OCI-LY7 (cell line): ENCODE measurements around the gene UBE2M. TPM values are rescaled to one million over a fixed set of nuclear protein-coding genes. Genes with fewer than 3 reads are reported as not detected.

ENCODE experiments used
- BruUV-seq: library from RNA; stranded (reverse); fragments of 400-500 nt; replicated peaks from 2 replicates; lab custom pipeline; 2021; lab: Mats Ljungman, UMichigan
- CTCF ChIA-PET: fragments of 300-600 bp; sonication (Branson Sonifier 250); formaldehyde crosslinking; loops from one replicate; lab custom pipeline; 2022; ENCODE audit warnings: antibody characterized with exemption; ENCODE audit not compliant: unreplicated experiment; lab: Charles Lee
- POLR2A ChIA-PET: fragments of 300-600 bp; sonication (Branson Sonifier 250); formaldehyde crosslinking; loops from one replicate; lab custom pipeline; 2022; ENCODE audit warnings: antibody characterized with exemption; lab: Charles Lee
- DNase-seq: peaks from one replicate; pipeline ENCODE4 v3.0.0-alpha.2; 2015; ENCODE audit warnings: low spot score
- H2AFZ ChIP-seq: fragments of 200-600 bp; sonication (generic), shearing (Covaris generic); 2 replicates; pipeline ENCODE4 v1.6.1; 2014; ENCODE audit warnings: mild to moderate bottlenecking, antibody characterized with exemption, low read length, moderate library complexity
- H3K27ac ChIP-seq: fragments of 200-600 bp; sonication (generic); 2 replicates; pipeline ENCODE4 v1.5.1; 2014; ENCODE audit warnings: mixed run types, low read depth, mild to moderate bottlenecking, moderate library complexity, low read length, inconsistent platforms; ENCODE audit not compliant: poor library complexity, severe bottlenecking
- H3K36me3 ChIP-seq: fragments of 200-600 bp; sonication (generic); 2 replicates; pipeline ENCODE4 v1.6.1; 2014; ENCODE audit warnings: mild to moderate bottlenecking, antibody characterized with exemption, low read length, moderate library complexity, mixed read lengths; ENCODE audit not compliant: insufficient read depth
- H3K4me1 ChIP-seq: fragments of 200-600 bp; sonication (generic); 2 replicates; pipeline ENCODE4 v1.5.1; 2014; ENCODE audit warnings: mild to moderate bottlenecking, low read length; ENCODE audit not compliant: insufficient read depth, poor library complexity, severe bottlenecking
- H3K4me2 ChIP-seq: fragments of 200-600 bp; sonication (generic); 2 replicates; pipeline ENCODE4 v1.6.1; 2014; ENCODE audit warnings: mild to moderate bottlenecking, low read length
- H3K4me3 ChIP-seq: fragments of 200-600 bp; sonication (generic); 2 replicates; pipeline ENCODE4 v1.5.1; 2014; ENCODE audit warnings: mild to moderate bottlenecking, low read depth, low read length; ENCODE audit not compliant: poor library complexity, severe bottlenecking
- H3K79me2 ChIP-seq: fragments of 200-600 bp; sonication (generic); 2 replicates; pipeline ENCODE4 v1.6.1; 2016; ENCODE audit warnings: low read depth, mild to moderate bottlenecking, low read length, moderate library complexity, mixed read lengths; ENCODE audit not compliant: insufficient read depth
- H3K9me2 ChIP-seq: fragments of 200-600 bp; sonication (generic); 2 replicates; pipeline ENCODE4 v1.6.1; 2016; ENCODE audit warnings: mild to moderate bottlenecking, low read length, mixed read lengths; ENCODE audit not compliant: insufficient read depth
- H3K9me3 ChIP-seq: fragments of 200-600 bp; sonication (generic); 2 replicates; pipeline ENCODE4 v1.6.1; 2014; ENCODE audit warnings: mild to moderate bottlenecking, mixed run types, low read length, mixed read lengths
- H4K20me1 ChIP-seq: fragments of 200-600 bp; sonication (generic); 2 replicates; pipeline ENCODE4 v1.6.1; 2014; ENCODE audit warnings: mild to moderate bottlenecking, antibody characterized with exemption, low read length, moderate library complexity, mixed read lengths; ENCODE audit not compliant: insufficient read depth
- EZH2phosphoT487 ChIP-seq: fragments of 200-600 bp; sonication (generic); IDR thresholded peaks from 2 replicates; pipeline ENCODE4 v1.6.1; 2018; ENCODE audit warnings: low read depth, borderline replicate concordance, mild to moderate bottlenecking, mixed run types, antibody characterized with exemption, low read length, moderate library complexity, mixed read lengths
- intact Hi-C: fragments of 100-400 bp; cut with micrococcal nuclease; formaldehyde crosslinking; loops from one replicate; pipeline ENCODE4 v1.10.0; 2022; ENCODE audit not compliant: unreplicated experiment
- total RNA-seq, 2 experiments: library from RNA; depleted of rRNA in 1 of 2; stranded (reverse); fragments of >200 nt in 1 of 2; shearing (Covaris generic) in 1 of 2; gene quantifications; 2 replicates each; pipeline ENCODE4 v1.2.3, GENCODE V29; 2014 to 2022
- TF ChIP-seq, protein P1 (sequence below): fragments of 200-600 bp; sonication (generic); conservative IDR thresholded peaks from 2 replicates; pipeline ENCODE4 v1.5.1; 2014; ENCODE audit warnings: mild to moderate bottlenecking, antibody characterized with exemption, low read length, moderate library complexity, mixed read lengths

The UBE2M gene
- total RNA-seq, 2 experiments from 2014 or later: 101 to 117 TPM

DNA sequence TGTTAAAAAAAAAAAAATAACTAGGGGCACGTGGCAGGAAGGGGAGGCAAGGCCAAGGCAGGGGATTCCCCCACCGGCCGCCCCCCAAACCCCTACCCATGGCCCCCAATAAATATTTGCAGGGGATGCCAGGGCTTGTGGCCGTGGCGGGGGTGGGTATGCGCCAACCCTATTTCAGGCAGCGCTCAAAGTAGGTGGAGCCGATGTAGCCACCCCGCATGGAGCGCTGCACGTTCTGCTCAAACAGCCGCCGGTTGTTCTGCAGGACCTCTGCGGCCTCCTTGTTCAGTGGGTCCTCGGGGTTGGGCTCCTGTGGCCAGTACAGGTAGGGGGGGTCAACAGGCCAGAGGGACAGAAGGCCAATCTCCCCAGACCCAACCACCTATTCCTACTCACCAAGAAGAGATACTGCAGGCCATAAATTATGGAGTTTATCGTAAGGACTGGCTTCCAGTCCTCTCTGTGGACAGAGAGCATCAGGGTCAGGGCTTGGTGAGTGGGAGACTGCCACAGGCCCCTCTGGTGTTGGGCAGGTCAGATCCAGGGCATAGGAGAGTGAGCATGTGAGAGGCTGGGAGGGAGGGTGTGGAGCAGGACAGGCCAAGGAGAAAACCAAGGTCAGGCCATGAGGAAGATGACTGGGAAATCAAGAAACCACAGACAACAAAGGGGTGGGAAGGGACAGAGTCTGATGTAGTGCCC is 2.3 kb downstream of the UBE2M start:
- intact Hi-C loops: loop anchor here (1.0 kb wide), 1 partner anchor 11 kb away; no protein-coding TSS in a partner anchor
- DNase-seq: no peak
- peak overlapping the region; percentile 87 for H3K27ac ChIP-seq
- H3K4me3 ChIP-seq: peak overlapping the region; percentile 88
- H4K20me1 ChIP-seq: 0 out of 2 replicates have a peak, but pooled peaks cover 4% of the 10 kb centered on the region
- ChIA-PET CTCF (interaction anchor here (0.8 kb wide), 1 partner anchor 36 kb away, joined by 3 read pairs; no protein-coding TSS in a partner anchor), POLR2A (interaction anchor here (1.9 kb wide), 1 partner anchor 11 kb away, joined by 9 read pairs; no protein-coding TSS in a partner anchor)
- H3K36me3 ChIP-seq: peaks cover 56% of the 10 kb centered on the region
- peak overlapping the region; percentile 99 for H3K4me2 ChIP-seq
- no peak overlapping the region for H2AFZ ChIP-seq
- H3K9me2 ChIP-seq: no peaks in the 10 kb centered on the region
- TSS peak; percentile 63 for BruUV-seq
- TF ChIP-seq, protein P1, sequence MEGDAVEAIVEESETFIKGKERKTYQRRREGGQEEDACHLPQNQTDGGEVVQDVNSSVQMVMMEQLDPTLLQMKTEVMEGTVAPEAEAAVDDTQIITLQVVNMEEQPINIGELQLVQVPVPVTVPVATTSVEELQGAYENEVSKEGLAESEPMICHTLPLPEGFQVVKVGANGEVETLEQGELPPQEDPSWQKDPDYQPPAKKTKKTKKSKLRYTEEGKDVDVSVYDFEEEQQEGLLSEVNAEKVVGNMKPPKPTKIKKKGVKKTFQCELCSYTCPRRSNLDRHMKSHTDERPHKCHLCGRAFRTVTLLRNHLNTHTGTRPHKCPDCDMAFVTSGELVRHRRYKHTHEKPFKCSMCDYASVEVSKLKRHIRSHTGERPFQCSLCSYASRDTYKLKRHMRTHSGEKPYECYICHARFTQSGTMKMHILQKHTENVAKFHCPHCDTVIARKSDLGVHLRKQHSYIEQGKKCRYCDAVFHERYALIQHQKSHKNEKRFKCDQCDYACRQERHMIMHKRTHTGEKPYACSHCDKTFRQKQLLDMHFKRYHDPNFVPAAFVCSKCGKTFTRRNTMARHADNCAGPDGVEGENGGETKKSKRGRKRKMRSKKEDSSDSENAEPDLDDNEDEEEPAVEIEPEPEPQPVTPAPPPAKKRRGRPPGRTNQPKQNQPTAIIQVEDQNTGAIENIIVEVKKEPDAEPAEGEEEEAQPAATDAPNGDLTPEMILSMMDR: no peak
- no peak for TF ChIP-seq EZH2phosphoT487
- H3K4me1 ChIP-seq: peaks cover 41% of the 10 kb centered on the region
- H3K79me2 ChIP-seq: peaks cover 26% of the 10 kb centered on the region
- no peaks in the 10 kb centered on the region for H3K9me3 ChIP-seq

DNA sequence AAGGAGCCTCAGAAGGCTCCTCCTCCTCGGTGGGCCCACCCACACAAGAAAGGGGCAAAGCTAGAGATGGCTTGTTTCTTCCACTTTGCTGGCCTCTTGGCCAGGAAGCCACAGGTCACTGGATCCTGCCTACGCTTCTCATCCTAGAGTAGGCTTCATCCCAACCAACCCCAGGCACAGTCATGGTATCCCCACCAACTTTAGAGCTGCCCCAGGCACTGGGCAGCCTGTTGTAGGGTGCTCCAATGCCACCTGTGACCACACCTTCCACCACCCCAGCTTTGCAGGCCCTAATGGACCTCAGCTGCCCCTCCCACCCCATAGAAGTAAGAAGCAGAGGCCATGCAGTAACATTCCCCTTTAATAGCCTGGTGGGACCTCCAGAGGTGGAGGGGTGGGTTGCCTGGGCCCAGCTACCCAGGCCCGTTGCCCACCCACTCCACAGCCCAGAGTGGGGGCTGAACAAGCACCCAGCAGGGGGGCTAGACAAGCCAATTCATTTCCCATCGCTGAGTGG is 3.0 kb downstream of the UBE2M start:
- 0 out of 2 replicates have a peak, but pooled peaks cover 4% of the 10 kb centered on the region for H4K20me1 ChIP-seq
- ChIA-PET CTCF (no interaction called here), POLR2A (interaction anchor here (1.4 to 1.9 kb wide), 3 partner anchors 9 to 12 kb away, joined by 3 to 9 read pairs (median 8); partner anchors contain the start of gene TRIM28)
- no peaks in the 10 kb centered on the region for H3K9me3 ChIP-seq
- H3K36me3 ChIP-seq: peaks cover 62% of the 10 kb centered on the region
- BruUV-seq: no TSS peak
- no peaks in the 10 kb centered on the region for H3K9me2 ChIP-seq
- peak overlapping the region; percentile 79 for H3K4me3 ChIP-seq
- no peak overlapping the region for H2AFZ ChIP-seq
- H3K27ac ChIP-seq: peak overlapping the region; percentile 87
- H3K4me2 ChIP-seq: peak overlapping the region; percentile 99
- H3K4me1 ChIP-seq: peaks cover 41% of the 10 kb centered on the region
- DNase-seq: no peak
- H3K79me2 ChIP-seq: peaks cover 26% of the 10 kb centered on the region
- no peak for TF ChIP-seq EZH2phosphoT487
- TF ChIP-seq, protein P1: no peak
- intact Hi-C loops: loop anchor here (1.0 kb wide), 1 partner anchor 10 kb away; no protein-coding TSS in a partner anchor
